BLaER1 treated with 17β-estradiol and CSF1 and Interleukin-3, amounts not matched to agents 10 nM and 100 nM (cell line): ENCODE data around the gene VAPA.
"Not testable (repeated sequence)": the region's sequence is repeated elsewhere in the genome, so short reads cannot be mapped to it uniquely, and the experiment has no call there.

Source experiments
- H3K27ac ChIP-seq, 11 experiments: shearing (Covaris generic); formaldehyde crosslinking; 2 replicates each; pipeline ENCODE4 v1.8.1; 2022
- H3K27me3 ChIP-seq, 11 experiments: shearing (Covaris generic); formaldehyde crosslinking; 2 replicates each; pipeline ENCODE4 v1.8.1; 2022
- H3K36me3 ChIP-seq, 11 experiments: shearing (Covaris generic); formaldehyde crosslinking; 2 replicates each; pipeline ENCODE4 v1.8.1; 2022
- H3K4me1 ChIP-seq, 10 experiments: shearing (Covaris generic); formaldehyde crosslinking; 2 replicates each; pipeline ENCODE4 v1.8.1; 2022
- H3K4me2 ChIP-seq, 11 experiments: shearing (Covaris generic); formaldehyde crosslinking; 2 replicates each; pipeline ENCODE4 v1.8.1; 2022
- H3K4me3 ChIP-seq, 10 experiments: shearing (Covaris generic); formaldehyde crosslinking; 2 replicates each; pipeline ENCODE4 v1.8.1; 2022
- H3K9ac ChIP-seq, 11 experiments: shearing (Covaris generic); formaldehyde crosslinking; 2 replicates each; pipeline ENCODE4 v1.8.1; 2022
- H3K9me3 ChIP-seq, 11 experiments: shearing (Covaris generic); formaldehyde crosslinking; replicated peaks in 1 of 11; 2 replicates each; pipeline ENCODE4 v1.8.1; 2022
- H4K20me1 ChIP-seq, 11 experiments: shearing (Covaris generic); formaldehyde crosslinking; 2 replicates each; pipeline ENCODE4 v1.8.1; 2022
- Cebpa-rat ChIP-seq, 11 experiments: shearing (Covaris generic); IDR thresholded peaks; 2 replicates each; pipeline ENCODE4 v1.8.1; 2022

The VAPA gene

GRCh38 chr18:9898792-9899549, 14.8 kb upstream of the VAPA start:
- Histone ChIP-seq H3K4me3 (no peak overlapping the region), H3K9me3 (no peaks in the 10 kb centered on the region), H3K27me3 (no peaks in the 10 kb centered on the region), H3K9ac (no peak overlapping the region), H4K20me1 (no peaks in the 10 kb centered on the region), H3K36me3 (no peaks in the 10 kb centered on the region), H3K4me2 (peak overlapping the region in 3 of 11 experiments; percentile 20 to 53 (median 25); a peak in 4 of 22 replicates), H3K27ac (no peak overlapping the region), H3K4me1 (peaks cover 0 to 10% (median 0%) of the 10 kb centered on the region in 10 experiments; a peak in 7 of 20 replicates)
- no peak for TF ChIP-seq Cebpa-rat (IDR thresholded peaks at IDR 0.05)

- not testable (repeated sequence) for H3K4me1 ChIP-seq, H3K27me3 ChIP-seq, H3K9ac ChIP-seq, H3K9me3 ChIP-seq, H3K4me3 ChIP-seq, H3K27ac ChIP-seq, H4K20me1 ChIP-seq, H3K36me3 ChIP-seq
- 0 out of 22 replicates have a peak overlapping the region, but pooled peaks of 3 of the 11 experiments have one; percentile 20 to 53 (median 25) for H3K4me2 ChIP-seq
Observed at GRCh38 chr18:9899550-9899930, 14.3 kb upstream of the VAPA start.

- Histone ChIP-seq H3K4me3 (no peak overlapping the region), H3K27me3 (no peaks in the 10 kb centered on the region), H3K27ac (no peak overlapping the region), H3K36me3 (no peaks in the 10 kb centered on the region), H3K4me2 (no peak overlapping the region), H4K20me1 (no peaks in the 10 kb centered on the region), H3K4me1 (peaks cover 0 to 10% (median 0%) of the 10 kb centered on the region in 10 experiments; a peak in 7 of 20 replicates), H3K9ac (no peak overlapping the region), H3K9me3 (no peaks in the 10 kb centered on the region)
- TF ChIP-seq Cebpa-rat (IDR thresholded peaks at IDR 0.05), result no peak
Observed at GRCh38 chr18:9900699-9901098, 13.1 kb upstream of the VAPA start.

- no peaks in the 10 kb centered on the region for H3K36me3 ChIP-seq
- no peaks in the 10 kb centered on the region for H3K9me3 ChIP-seq
- H4K20me1 ChIP-seq, result no peaks in the 10 kb centered on the region
- H3K4me3 ChIP-seq, result no peak overlapping the region
- no peak overlapping the region for H3K9ac ChIP-seq
- H3K4me2 ChIP-seq, result no peak overlapping the region
- H3K27ac ChIP-seq, result no peak overlapping the region
- H3K4me1 ChIP-seq, result peaks cover 0 to 10% (median 0%) of the 10 kb centered on the region in 10 experiments; a peak in 7 of 20 replicates
- no peak for TF ChIP-seq Cebpa-rat (IDR thresholded peaks at IDR 0.05)
- no peaks in the 10 kb centered on the region for H3K27me3 ChIP-seq
Observed at GRCh38 chr18:9901377-9901776, 12.4 kb upstream of the VAPA start.

- 0 out of 22 replicates have a peak, but pooled peaks of 1 of the 11 experiments have one; percentile 36 for TF ChIP-seq Cebpa-rat (IDR thresholded peaks at IDR 0.05)
- H3K4me3 ChIP-seq, H3K9me3 ChIP-seq, H3K27me3 ChIP-seq, H4K20me1 ChIP-seq, H3K4me2 ChIP-seq, H3K36me3 ChIP-seq, H3K9ac ChIP-seq, H3K4me1 ChIP-seq, H3K27ac ChIP-seq: not testable (repeated sequence)
Observed at GRCh38 chr18:9902264-9902663, 11.6 kb upstream of the VAPA start.

GRCh38 chr18:9902832-9903231, 11.0 kb upstream of the VAPA start:
- Histone ChIP-seq H3K27ac (no peak overlapping the region), H3K36me3 (no peaks in the 10 kb centered on the region), H3K4me2 (no peak overlapping the region), H4K20me1 (no peaks in the 10 kb centered on the region), H3K4me1 (peaks cover 0 to 10% (median 0%) of the 10 kb centered on the region in 10 experiments; a peak in 7 of 20 replicates), H3K27me3 (no peaks in the 10 kb centered on the region), H3K9ac (no peak overlapping the region), H3K9me3 (no peaks in the 10 kb centered on the region), H3K4me3 (no peak overlapping the region)
- TF ChIP-seq Cebpa-rat (IDR thresholded peaks at IDR 0.05), result no peak

GRCh38 chr18:9905401-9905922, 8.4 kb upstream of the VAPA start:
- no peak overlapping the region for H3K4me2 ChIP-seq
- TF ChIP-seq Cebpa-rat (IDR thresholded peaks at IDR 0.05), result 0 out of 22 replicates have a peak, but pooled peaks of 1 of the 11 experiments have one; percentile 22
- H3K4me3 ChIP-seq, result no peak overlapping the region
- H3K9ac ChIP-seq, result no peak overlapping the region
- H3K27ac ChIP-seq, result no peak overlapping the region
- H3K27me3 ChIP-seq, result no peaks in the 10 kb centered on the region
- no peaks in the 10 kb centered on the region for H3K36me3 ChIP-seq
- no peaks in the 10 kb centered on the region for H3K9me3 ChIP-seq
- H4K20me1 ChIP-seq, result no peaks in the 10 kb centered on the region
- no peaks in the 10 kb centered on the region; a peak in 3 of 20 replicates for H3K4me1 ChIP-seq

GRCh38 chr18:9906481-9906880, 7.3 kb upstream of the VAPA start:
- no peaks in the 10 kb centered on the region; a peak in 3 of 20 replicates for H3K4me1 ChIP-seq
- no peak for TF ChIP-seq Cebpa-rat (IDR thresholded peaks at IDR 0.05)

GRCh38 chr18:9907867-9908266, 5.9 kb upstream of the VAPA start:
- Histone ChIP-seq H3K4me1 (peaks cover under 1 to 2% (median 1%) of the 10 kb centered on the region in 10 experiments; a peak in 16 of 20 replicates), H3K27ac (no peak overlapping the region), H3K27me3 (no peaks in the 10 kb centered on the region), H3K36me3 (no peaks in the 10 kb centered on the region), H4K20me1 (no peaks in the 10 kb centered on the region), H3K9ac (no peak overlapping the region), H3K4me3 (no peak overlapping the region), H3K4me2 (no peak overlapping the region), H3K9me3 (peaks cover 0 to 8% (median 6%) of the 10 kb centered on the region in 11 experiments; a peak in 11 of 22 replicates)
- no peak for TF ChIP-seq Cebpa-rat (IDR thresholded peaks at IDR 0.05)

More at GRCh38 chr18:9906481-9906880, 7.3 kb upstream of the VAPA start:
- Histone ChIP-seq H3K9ac (no peak overlapping the region), H3K36me3 (no peaks in the 10 kb centered on the region), H3K27me3 (no peaks in the 10 kb centered on the region), H4K20me1 (no peaks in the 10 kb centered on the region), H3K4me2 (no peak overlapping the region), H3K9me3 (no peaks in the 10 kb centered on the region), H3K27ac (no peak overlapping the region), H3K4me3 (no peak overlapping the region)
